GM12801 (cell line): ENCODE data around the gene ESRRA.

ENCODE experiments used
- TF ChIP-seq, protein P1 (sequence below): IDR thresholded peaks from one replicate; pipeline ENCODE4 v1.5.1; 2011; ENCODE audit warnings: control low read depth; ENCODE audit not compliant: insufficient read length; ENCODE audit errors: extremely low read depth

Gene ESRRA

DNA sequence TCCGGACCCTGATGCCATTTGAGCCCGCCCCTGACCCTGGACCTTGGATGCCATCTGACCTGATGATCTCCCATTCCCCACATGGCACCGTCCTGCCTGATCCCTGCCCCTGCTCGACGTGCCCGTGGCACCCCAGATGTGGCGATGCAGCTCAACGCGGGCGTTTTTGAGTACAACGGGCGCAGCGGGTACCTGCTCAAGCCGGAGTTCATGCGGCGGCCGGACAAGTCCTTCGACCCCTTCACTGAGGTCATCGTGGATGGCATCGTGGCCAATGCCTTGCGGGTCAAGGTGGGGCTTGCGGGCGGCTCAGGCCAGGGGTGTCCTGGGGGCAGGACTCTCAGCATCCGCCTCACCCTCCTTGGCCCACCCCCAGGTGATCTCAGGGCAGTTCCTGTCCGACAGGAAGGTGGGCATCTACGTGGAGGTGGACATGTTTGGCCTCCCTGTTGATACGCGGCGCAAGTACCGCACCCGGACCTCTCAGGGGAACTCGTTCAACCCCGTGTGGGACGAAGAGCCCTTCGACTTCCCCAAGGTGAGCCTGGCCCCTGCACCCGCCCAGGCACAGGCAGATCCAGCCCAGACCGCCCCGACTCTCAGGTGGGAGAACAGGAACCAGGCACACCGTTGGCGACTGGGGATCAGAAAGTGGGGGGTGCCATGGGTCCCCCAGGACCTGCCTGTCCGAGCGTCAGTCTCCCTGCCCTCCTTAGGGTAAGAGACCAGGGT is 42.9 kb upstream of the ESRRA start:
- TF ChIP-seq, protein P1, sequence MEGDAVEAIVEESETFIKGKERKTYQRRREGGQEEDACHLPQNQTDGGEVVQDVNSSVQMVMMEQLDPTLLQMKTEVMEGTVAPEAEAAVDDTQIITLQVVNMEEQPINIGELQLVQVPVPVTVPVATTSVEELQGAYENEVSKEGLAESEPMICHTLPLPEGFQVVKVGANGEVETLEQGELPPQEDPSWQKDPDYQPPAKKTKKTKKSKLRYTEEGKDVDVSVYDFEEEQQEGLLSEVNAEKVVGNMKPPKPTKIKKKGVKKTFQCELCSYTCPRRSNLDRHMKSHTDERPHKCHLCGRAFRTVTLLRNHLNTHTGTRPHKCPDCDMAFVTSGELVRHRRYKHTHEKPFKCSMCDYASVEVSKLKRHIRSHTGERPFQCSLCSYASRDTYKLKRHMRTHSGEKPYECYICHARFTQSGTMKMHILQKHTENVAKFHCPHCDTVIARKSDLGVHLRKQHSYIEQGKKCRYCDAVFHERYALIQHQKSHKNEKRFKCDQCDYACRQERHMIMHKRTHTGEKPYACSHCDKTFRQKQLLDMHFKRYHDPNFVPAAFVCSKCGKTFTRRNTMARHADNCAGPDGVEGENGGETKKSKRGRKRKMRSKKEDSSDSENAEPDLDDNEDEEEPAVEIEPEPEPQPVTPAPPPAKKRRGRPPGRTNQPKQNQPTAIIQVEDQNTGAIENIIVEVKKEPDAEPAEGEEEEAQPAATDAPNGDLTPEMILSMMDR, result no peak

DNA sequence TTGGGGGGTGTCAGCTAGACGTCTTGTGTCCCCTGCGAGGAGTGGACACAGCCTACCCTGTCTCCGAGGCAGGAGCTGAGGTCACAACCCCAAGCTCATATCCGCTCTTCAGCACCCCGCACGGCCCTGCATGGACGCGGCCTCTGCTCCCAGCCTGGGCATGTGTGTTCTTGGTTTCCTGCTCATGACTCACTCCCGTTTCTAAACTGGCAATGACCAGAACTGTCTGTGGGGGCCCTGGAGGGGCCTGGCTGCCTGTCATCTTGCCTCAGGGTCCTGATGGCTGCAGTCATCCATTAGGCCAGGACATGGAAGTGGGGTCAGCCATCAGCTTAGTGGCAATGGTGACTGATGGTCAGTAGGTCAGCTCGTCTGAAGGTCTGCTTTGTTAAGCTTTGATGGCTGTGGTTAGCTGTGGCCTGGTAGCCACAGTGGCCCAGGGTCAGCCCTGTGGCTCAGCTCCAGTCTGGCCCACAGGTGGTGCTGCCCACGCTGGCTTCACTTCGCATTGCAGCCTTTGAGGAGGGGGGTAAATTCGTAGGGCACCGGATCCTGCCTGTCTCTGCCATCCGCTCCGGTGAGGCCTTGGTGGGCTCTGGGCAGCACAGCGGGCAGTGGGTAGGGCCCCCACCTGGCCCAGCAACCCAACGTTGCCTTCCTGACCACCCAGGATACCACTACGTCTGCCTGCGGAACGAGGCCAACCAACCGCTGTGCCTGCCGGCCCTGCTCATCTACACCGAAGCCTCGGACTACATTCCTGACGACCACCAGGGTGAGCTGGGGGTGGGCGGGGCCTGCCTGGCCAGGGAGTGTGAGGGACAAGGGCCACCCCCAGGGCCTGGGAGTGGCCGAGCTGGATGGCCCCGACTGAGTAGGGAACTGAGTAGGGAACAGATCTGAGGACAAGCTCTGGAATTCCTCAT is 42.0 kb upstream of the ESRRA start:
- TF ChIP-seq, protein P1, result no peak

DNA sequence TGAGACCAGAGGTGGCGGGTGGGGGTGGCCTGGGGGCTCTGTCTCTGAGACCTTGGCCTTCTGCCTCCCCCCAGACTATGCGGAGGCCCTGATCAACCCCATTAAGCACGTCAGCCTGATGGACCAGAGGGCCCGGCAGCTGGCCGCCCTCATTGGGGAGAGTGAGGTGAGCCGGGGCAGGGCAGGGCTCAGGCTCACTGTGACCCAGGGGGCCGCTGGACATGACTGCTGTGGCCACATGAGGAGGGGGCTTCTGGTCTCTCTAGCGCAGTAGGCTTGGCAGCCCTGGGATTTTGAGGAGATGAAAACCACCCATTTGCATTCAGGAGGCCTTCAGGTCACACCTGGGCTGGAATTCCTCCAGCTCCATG is 41.4 kb upstream of the ESRRA start:
- TF ChIP-seq, protein P1, result no peak

DNA sequence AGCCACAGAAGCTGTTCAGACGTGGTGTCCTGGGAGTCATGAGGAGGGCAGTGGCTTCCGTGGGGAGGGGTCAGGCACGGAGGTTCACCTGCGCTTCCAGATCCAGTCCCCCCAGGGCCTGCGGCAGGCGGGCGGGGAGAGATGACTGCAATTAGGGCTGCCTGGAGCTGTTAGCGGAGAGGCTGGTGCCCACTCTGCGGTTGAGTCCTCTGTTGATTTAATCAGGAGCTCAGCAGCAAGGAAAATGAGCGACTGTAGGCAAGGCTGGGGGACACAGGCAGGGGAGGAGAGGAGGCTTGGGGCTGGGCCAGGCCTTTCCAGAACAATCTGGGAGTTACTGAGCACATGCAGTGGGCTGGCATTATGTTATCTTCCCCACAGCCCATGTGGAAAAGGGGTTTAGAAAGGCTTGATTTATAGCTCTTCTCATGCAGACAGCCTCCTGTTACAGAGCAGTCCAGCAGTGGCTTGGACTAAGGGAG is 40.9 kb upstream of the ESRRA start:
- TF ChIP-seq, protein P1, result no peak

DNA sequence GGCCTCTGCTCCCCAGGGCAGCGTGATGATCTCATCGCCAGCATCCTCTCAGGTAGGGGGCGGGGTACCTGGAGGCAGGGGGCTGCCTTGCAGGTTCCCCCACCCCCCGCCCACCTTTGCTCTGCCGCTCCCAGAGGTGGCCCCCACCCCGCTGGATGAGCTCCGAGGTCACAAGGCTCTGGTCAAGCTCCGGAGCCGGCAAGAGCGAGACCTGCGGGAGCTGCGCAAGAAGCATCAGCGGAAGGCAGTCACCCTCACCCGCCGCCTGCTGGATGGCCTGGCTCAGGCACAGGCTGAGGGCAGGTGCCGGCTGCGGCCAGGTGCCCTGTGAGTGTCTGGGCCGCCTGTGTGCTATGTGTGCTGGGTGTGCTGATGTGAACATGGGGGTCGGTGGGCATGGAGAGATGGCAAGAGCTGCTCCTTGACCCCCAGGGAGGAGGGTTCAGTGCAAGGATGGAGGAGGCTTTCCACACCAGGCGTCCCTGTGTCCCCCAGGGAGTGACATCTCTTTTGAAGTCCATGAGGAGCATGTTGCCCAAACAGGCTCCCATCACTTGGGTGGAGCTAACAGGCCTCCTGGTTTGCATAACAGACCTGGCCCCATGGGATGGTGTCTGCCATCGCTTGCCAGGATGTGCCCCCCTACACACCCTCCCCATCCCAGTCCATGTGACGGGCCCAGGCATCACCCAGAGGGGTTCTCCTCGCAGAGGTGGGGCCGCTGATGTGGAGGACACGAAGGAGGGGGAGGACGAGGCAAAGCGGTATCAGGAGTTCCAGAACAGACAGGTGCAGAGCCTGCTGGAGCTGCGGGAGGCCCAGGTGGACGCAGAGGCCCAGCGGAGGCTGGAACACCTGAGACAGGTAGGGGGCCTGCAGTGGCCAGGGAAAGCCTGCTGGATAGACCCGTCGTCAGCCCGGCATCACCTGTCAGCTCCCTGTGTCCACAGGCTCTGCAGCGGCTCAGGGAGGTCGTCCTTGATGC is 39.9 kb upstream of the ESRRA start:
- TF ChIP-seq, protein P1, result no peak

DNA sequence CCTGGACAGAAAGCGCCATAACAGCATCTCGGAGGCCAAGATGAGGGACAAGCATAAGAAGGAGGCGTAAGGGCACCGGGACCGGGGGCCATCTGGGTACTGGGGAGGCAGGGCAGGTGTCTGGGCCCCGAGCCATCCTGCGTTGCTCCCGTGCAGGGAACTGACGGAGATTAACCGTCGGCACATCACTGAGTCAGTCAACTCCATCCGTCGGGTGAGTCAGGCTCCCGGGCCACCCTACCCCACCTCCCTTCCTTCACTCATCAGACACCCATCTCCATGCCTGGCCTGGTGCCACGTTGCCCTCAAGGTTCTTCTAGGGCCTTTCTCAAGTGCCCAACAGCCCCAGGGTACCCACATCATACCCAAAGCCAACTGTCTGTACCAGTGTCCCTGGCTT is 39.0 kb upstream of the ESRRA start:
- TF ChIP-seq, protein P1, result no peak
